ENCODE results near the gene SPARCL1. TPM values are rescaled to one million over a fixed set of nuclear protein-coding genes. Genes with fewer than 3 reads are reported as not detected.

SPARCL1 gene
- total RNA-seq, 1 donor from 2014 or later, result not detected

- no peaks in the 10 kb centered on the region for H3K9me3 Mint-ChIP-seq
- no peak overlapping the region for H3K27ac Mint-ChIP-seq
- no peak for DNase-seq
- no peaks in the 10 kb centered on the region for H3K36me3 Mint-ChIP-seq (ENCODE audit: low read depth)
- H3K27me3 Mint-ChIP-seq, result peaks cover 7% of the 10 kb centered on the region
- intact Hi-C loops (cut with micrococcal nuclease), result no loop called here
- H3K4me1 Mint-ChIP-seq, result no peaks in the 10 kb centered on the region
- H3K4me3 Mint-ChIP-seq, result no peak overlapping the region
Measured at GRCh38 chr4:87553182-87553581, 24.0 kb upstream of the SPARCL1 start.

DNA sequence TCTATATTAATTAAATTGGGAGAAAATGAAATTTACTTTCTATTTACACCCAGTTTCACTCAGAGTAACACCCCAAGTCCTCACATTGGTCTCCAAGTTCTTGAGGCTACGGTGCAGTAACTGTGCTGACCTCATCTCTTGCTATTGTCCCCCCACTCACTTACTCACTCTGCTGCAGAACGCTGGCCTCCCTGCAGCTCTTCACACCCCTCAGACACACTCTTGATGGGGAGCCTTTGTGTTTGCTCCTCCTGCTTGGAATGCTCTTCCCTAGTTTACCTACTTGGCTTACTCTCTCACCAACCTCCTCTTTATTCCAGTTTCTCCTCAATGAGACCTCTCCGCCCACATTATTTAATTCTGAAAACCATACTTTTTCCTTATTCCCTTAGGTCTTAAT, 22.2 kb upstream of the SPARCL1 start:
- Mint-ChIP-seq H3K36me3 (ENCODE audit: low read depth) (no peaks in the 10 kb centered on the region), H3K27ac (no peak overlapping the region), H3K9me3 (no peaks in the 10 kb centered on the region), H3K4me3 (no peak overlapping the region), H3K27me3 (peaks cover 7% of the 10 kb centered on the region), H3K4me1 (no peaks in the 10 kb centered on the region)
- DNase-seq, result no peak
- intact Hi-C loops (cut with micrococcal nuclease), result no loop called here

DNA sequence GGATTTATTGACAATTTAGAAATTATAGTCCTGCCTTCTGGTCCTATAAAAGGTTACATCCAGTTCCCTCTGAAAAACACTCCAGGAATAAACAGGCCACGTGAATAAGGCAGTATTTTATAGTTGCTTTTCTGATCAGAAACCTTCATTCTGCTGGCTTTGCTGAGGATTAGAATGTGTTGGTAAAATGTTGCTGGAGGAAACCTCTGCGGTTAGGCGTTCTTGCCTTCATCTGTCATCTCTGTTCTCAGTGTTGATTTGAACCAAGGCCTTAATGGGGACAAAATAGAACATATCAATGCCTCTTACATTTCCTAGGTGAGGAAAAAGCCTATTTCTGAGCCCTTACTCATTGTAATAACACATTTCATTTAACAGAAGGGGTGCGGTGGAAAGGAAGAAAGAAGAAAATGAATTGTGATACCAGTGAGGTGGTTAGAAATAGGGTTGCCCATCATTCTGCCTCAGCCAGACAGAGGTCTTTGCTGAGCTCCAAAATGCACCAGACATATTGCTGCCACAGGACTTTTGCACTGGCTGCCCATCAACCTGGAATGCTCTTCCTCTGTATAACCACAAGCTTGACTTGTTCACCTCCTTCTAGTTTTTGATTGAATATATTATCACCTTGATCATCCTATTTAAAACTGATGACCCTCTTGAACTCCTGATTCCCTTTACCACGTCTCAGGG, 18.0 kb upstream of the SPARCL1 start:
- no peak for DNase-seq
- Mint-ChIP-seq H3K4me3 (no peak overlapping the region), H3K4me1 (no peaks in the 10 kb centered on the region), H3K27me3 (peaks cover 9% of the 10 kb centered on the region), H3K9me3 (no peaks in the 10 kb centered on the region), H3K36me3 (ENCODE audit: low read depth) (no peaks in the 10 kb centered on the region), H3K27ac (no peak overlapping the region)
- intact Hi-C loops (cut with micrococcal nuclease), result no loop called here

- Mint-ChIP-seq H3K36me3 (ENCODE audit: low read depth) (no peaks in the 10 kb centered on the region), H3K27me3 (peaks cover 10% of the 10 kb centered on the region), H3K27ac (no peak overlapping the region), H3K4me3 (no peak overlapping the region), H3K9me3 (no peaks in the 10 kb centered on the region), H3K4me1 (no peaks in the 10 kb centered on the region)
- intact Hi-C loops (cut with micrococcal nuclease), result no loop called here
- DNase-seq, result no peak
Measured at GRCh38 chr4:87545052-87545451, 15.9 kb upstream of the SPARCL1 start.

DNA sequence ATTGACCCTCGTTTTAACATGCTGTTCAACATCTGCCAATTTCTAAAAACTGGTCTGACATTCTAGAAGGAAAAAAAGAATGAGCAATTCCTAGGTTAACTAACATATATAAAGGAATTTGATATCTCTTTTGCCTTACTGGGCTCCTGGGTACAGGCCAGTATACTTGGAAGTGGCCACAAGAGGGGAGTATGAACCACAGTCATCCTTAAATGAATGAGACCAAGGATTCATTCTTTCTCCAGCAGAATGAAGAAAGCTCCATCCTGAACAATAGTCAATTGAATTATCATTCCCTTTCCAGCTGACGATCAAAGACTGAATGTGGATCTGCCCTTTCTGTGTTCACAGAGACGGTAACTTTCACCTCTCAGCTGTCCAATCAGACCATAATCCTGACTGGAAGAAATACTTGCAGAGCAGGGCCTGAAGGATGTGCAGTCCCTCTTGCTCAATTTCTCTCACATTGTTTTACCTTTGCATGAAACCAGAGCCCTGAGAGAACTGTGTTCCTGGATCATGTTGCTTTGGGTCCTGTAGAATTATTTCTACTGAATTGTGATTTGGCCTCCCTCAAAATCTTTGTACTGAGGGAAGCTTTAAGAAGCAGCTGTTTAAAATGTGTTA, 14.8 kb upstream of the SPARCL1 start:
- Mint-ChIP-seq H3K27me3 (peaks cover 6% of the 10 kb centered on the region), H3K4me1 (no peaks in the 10 kb centered on the region), H3K9me3 (no peaks in the 10 kb centered on the region), H3K27ac (no peak overlapping the region), H3K36me3 (ENCODE audit: low read depth) (no peaks in the 10 kb centered on the region), H3K4me3 (no peak overlapping the region)
- intact Hi-C loops (cut with micrococcal nuclease), result no loop called here
- no peak for DNase-seq

- no peak for DNase-seq
- peaks cover 5% of the 10 kb centered on the region for H3K27me3 Mint-ChIP-seq
- H3K36me3 Mint-ChIP-seq (ENCODE audit: low read depth), result no peaks in the 10 kb centered on the region
- no peak overlapping the region for H3K4me3 Mint-ChIP-seq
- H3K4me1 Mint-ChIP-seq, result no peaks in the 10 kb centered on the region
- intact Hi-C loops (cut with micrococcal nuclease), result no loop called here
- H3K9me3 Mint-ChIP-seq, result no peaks in the 10 kb centered on the region
- no peak overlapping the region for H3K27ac Mint-ChIP-seq
Measured at GRCh38 chr4:87542734-87543312, 13.6 kb upstream of the SPARCL1 start.

DNA sequence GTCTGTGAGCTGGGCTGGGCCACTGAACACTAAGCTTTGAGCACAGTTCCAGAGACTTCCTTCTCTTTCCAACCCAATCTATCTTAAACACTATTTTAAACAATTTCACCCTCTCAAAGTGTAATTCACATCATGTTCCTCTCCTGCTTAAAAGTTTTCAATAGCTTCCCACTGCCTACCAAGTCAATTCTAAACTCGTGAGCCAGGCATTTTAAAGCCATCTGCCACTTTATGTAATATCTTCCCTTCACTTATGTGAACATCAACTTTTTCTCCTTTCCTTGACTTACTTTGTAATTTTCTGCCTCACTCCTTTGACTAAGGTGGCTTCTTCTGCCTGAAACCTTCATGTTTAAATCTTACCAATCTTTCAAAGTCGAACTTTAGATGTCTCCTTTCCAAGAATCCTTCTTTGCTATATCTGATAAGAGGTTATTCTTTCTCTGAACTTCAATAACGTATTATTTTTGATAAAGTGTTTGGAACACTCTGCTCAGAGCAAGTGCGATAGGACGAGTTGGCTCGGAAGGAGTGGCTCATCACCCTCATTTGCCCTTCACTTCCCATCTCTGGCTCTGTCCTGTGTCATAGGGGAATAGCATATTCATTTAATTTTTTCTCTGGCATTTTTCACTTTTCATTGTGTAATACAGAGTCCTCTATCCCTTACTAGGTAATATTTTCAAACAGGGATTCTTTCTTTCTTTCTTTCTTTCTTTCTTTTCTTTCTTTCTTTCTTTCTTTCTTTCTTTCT, 13.0 kb upstream of the SPARCL1 start:
- intact Hi-C loops (cut with micrococcal nuclease), result no loop called here
- Mint-ChIP-seq H3K27me3 (peaks cover 5% of the 10 kb centered on the region), H3K27ac (no peak overlapping the region), H3K4me1 (no peaks in the 10 kb centered on the region), H3K9me3 (no peaks in the 10 kb centered on the region), H3K36me3 (ENCODE audit: low read depth) (no peaks in the 10 kb centered on the region), H3K4me3 (no peak overlapping the region)
- no peak for DNase-seq

GRCh38 chr4:87541521-87541920, 12.3 kb upstream of the SPARCL1 start:
- H3K27me3 Mint-ChIP-seq, result peaks cover 5% of the 10 kb centered on the region
- H3K4me3 Mint-ChIP-seq, result no peak overlapping the region
- H3K4me1 Mint-ChIP-seq, result no peaks in the 10 kb centered on the region
- no peaks in the 10 kb centered on the region for H3K9me3 Mint-ChIP-seq
- no peak overlapping the region for H3K27ac Mint-ChIP-seq
- intact Hi-C loops (cut with micrococcal nuclease), result no loop called here
- no peaks in the 10 kb centered on the region for H3K36me3 Mint-ChIP-seq (ENCODE audit: low read depth)
- no peak for DNase-seq

- DNase-seq, result no peak
- Mint-ChIP-seq H3K9me3 (no peaks in the 10 kb centered on the region), H3K4me1 (no peaks in the 10 kb centered on the region), H3K36me3 (ENCODE audit: low read depth) (no peaks in the 10 kb centered on the region), H3K27ac (no peak overlapping the region), H3K4me3 (no peak overlapping the region), H3K27me3 (peaks cover 5% of the 10 kb centered on the region)
- intact Hi-C loops (cut with micrococcal nuclease), result no loop called here
Measured at GRCh38 chr4:87540146-87541058, 11.2 kb upstream of the SPARCL1 start.

DNA sequence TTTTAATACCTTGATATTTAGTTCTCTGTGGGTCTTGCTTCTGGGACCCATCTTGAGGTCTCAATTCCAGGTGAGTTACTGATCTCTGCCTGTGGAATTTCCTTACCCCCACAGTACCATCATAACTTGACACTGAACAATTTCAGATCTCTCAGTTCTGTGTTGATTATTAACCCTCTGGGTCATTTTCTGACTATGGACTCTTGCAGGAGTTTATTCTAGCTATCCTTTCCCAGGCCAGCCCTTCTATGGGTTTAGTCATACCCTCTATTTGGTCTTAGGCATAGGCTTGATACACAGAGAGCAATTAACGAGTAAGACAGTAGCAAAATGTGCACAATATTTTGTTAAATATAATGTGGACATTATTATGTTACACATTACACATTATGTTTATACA, 3.7 kb upstream of the SPARCL1 start:
- no peak overlapping the region for H3K27ac Mint-ChIP-seq
- H3K36me3 Mint-ChIP-seq (ENCODE audit: low read depth), result no peaks in the 10 kb centered on the region
- no peaks in the 10 kb centered on the region for H3K4me1 Mint-ChIP-seq
- H3K9me3 Mint-ChIP-seq, result no peaks in the 10 kb centered on the region
- intact Hi-C loops (cut with micrococcal nuclease), result no loop called here
- peaks cover 2% of the 10 kb centered on the region for H3K27me3 Mint-ChIP-seq
- no peak overlapping the region for H3K4me3 Mint-ChIP-seq
- no peak for DNase-seq

DNA sequence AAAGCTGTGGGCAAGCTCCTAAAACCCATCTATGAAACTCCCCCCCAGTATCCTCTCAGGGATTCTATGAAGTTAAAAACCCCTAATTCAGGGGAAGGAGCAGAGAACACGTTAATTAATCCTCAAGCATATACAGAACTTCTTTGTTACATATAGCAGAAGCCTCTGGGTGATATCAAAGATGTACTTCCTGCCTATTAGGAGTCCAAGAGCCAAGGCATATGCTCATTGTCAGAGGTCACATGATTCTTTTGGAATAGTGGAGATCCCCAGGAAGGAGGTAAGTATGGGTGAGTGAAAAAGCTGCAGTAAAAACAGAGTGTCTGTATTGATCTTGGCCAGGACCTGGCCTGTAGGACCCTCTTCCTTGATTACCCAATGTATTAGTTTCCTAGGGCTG, 2.9 kb upstream of the SPARCL1 start:
- DNase-seq, result no peak
- Mint-ChIP-seq H3K4me1 (no peaks in the 10 kb centered on the region), H3K36me3 (ENCODE audit: low read depth) (no peaks in the 10 kb centered on the region), H3K27me3 (peaks cover 2% of the 10 kb centered on the region), H3K9me3 (no peaks in the 10 kb centered on the region), H3K4me3 (no peak overlapping the region), H3K27ac (no peak overlapping the region)
- intact Hi-C loops (cut with micrococcal nuclease), result no loop called here

DNA sequence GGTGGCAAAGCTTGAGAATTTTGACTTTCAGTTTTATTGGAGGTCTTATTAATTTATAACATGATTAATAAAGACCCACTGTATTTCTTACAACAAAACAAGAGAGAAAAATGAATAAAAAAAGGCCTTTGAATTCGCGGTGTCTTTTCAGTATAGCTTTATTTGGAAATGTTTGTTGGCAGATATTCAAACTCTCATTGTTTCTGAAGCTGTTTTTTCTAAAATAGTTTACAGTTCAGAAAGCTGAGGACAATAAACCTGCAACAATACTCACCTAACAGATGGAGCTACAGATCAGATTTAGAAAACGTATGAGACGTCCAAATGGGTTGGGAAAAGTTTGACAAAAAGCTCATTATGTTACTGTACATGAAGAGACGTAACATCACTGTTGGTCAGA, 2.4 kb upstream of the SPARCL1 start:
- Mint-ChIP-seq H3K4me1 (no peaks in the 10 kb centered on the region), H3K36me3 (ENCODE audit: low read depth) (no peaks in the 10 kb centered on the region), H3K27me3 (peaks cover 2% of the 10 kb centered on the region), H3K27ac (no peak overlapping the region), H3K9me3 (no peaks in the 10 kb centered on the region), H3K4me3 (no peak overlapping the region)
- intact Hi-C loops (cut with micrococcal nuclease), result no loop called here
- no peak for DNase-seq

- no peak overlapping the region for H3K4me3 Mint-ChIP-seq
- peaks cover 2% of the 10 kb centered on the region for H3K27me3 Mint-ChIP-seq
- no peak for DNase-seq
- intact Hi-C loops (cut with micrococcal nuclease), result no loop called here
- no peaks in the 10 kb centered on the region for H3K4me1 Mint-ChIP-seq
- no peak overlapping the region for H3K27ac Mint-ChIP-seq
- H3K36me3 Mint-ChIP-seq (ENCODE audit: low read depth), result no peaks in the 10 kb centered on the region
- H3K9me3 Mint-ChIP-seq, result peaks cover under 1% of the 10 kb centered on the region
Measured at GRCh38 chr4:87530868-87531267, 1.7 kb upstream of the SPARCL1 start.

All from activated CD4-positive, alpha-beta T cell treated with anti-CD3 and anti-CD28 coated beads, Interleukin-2, amount 10 ng/mL, durations not matched to agents 24 days and 14 days (primary cell).